ENCODE data around the gene PANK3. TPM values are rescaled to one million over a fixed set of nuclear protein-coding genes. Genes with fewer than 3 reads are reported as not detected.
"Not testable (repeated sequence)": the region's sequence is repeated elsewhere in the genome, so short reads cannot be mapped to it uniquely, and the experiment has no call there.

The PANK3 gene
- total RNA-seq, 1 donor from 2014 or later, result 26.3 TPM

- H3K27ac ChIP-seq (replicated peaks), result no peak overlapping the region
Observed at GRCh38 chr5:168583742-168584482, 4.7 kb upstream of the PANK3 start.

GRCh38 chr5:168580814-168581469 lies 1.8 kb upstream of the PANK3 start:
- H3K27me3 ChIP-seq (ENCODE audit: low read depth); H3K4me3 ChIP-seq; DNase-seq; intact Hi-C loops (cut with micrococcal nuclease); H3K9me3 ChIP-seq (replicated peaks); H3K27ac ChIP-seq (replicated peaks); H3K36me3 ChIP-seq: not testable (repeated sequence)
- H3K4me1 ChIP-seq, result peaks cover 42% of the 10 kb centered on the region

More at GRCh38 chr5:168583742-168584482, 4.7 kb upstream of the PANK3 start:
- no peaks in the 10 kb centered on the region for H3K9me3 ChIP-seq (replicated peaks)
- H3K4me1 ChIP-seq, result peaks cover 12% of the 10 kb centered on the region
- no peak overlapping the region for H3K4me3 ChIP-seq
- intact Hi-C loops (cut with micrococcal nuclease), result no loop called here
- no peaks in the 10 kb centered on the region for H3K36me3 ChIP-seq
- no peak for DNase-seq
- peaks cover 19% of the 10 kb centered on the region for H3K27me3 ChIP-seq (ENCODE audit: low read depth)
- no peak for TF ChIP-seq CTCF (IDR thresholded peaks at IDR 0.05; ENCODE audit: borderline replicate concordance)

GRCh38 chr5:168580227-168580508 lies 1.0 kb upstream of the PANK3 start:
- Histone ChIP-seq H3K27ac (replicated peaks) (peak overlapping the region; percentile 97), H3K9me3 (replicated peaks) (no peaks in the 10 kb centered on the region), H3K36me3 (no peaks in the 10 kb centered on the region), H3K4me1 (peaks cover 50% of the 10 kb centered on the region), H3K27me3 (ENCODE audit: low read depth) (no peaks in the 10 kb centered on the region), H3K4me3 (peak overlapping the region; percentile 97)
- no peak for TF ChIP-seq CTCF (IDR thresholded peaks at IDR 0.05; ENCODE audit: borderline replicate concordance)
- DNase-seq, result no peak
- intact Hi-C loops (cut with micrococcal nuclease), result no loop called here

- intact Hi-C loops (cut with micrococcal nuclease), result loop anchor here (10.0 kb wide), 1 partner anchor 85 kb away; no protein-coding TSS in a partner anchor
- Histone ChIP-seq H3K36me3 (no peaks in the 10 kb centered on the region), H3K4me1 (peaks cover 55% of the 10 kb centered on the region), H3K27me3 (ENCODE audit: low read depth) (no peaks in the 10 kb centered on the region), H3K27ac (replicated peaks) (peak overlapping the region; percentile 97), H3K4me3 (peak overlapping the region; percentile 97), H3K9me3 (replicated peaks) (no peaks in the 10 kb centered on the region)
- no peak for TF ChIP-seq CTCF (IDR thresholded peaks at IDR 0.05; ENCODE audit: borderline replicate concordance)
- peak; percentile 99 for DNase-seq
Observed at GRCh38 chr5:168579488-168580226, 489 bp upstream of the PANK3 start.

- no peak for TF ChIP-seq CTCF (IDR thresholded peaks at IDR 0.05; ENCODE audit: borderline replicate concordance)
- DNase-seq, result no peak
- H3K27ac ChIP-seq (replicated peaks), result peak overlapping the region; percentile 97
- intact Hi-C loops (cut with micrococcal nuclease), result loop anchor here (10.0 kb wide), 1 partner anchor 83 kb away; no protein-coding TSS in a partner anchor
- H3K9me3 ChIP-seq (replicated peaks), result no peaks in the 10 kb centered on the region
- H3K4me1 ChIP-seq, result peaks cover 57% of the 10 kb centered on the region
- H3K27me3 ChIP-seq (ENCODE audit: low read depth), result no peaks in the 10 kb centered on the region
- H3K4me3 ChIP-seq, result peak overlapping the region; percentile 97
- no peaks in the 10 kb centered on the region for H3K36me3 ChIP-seq
Observed at GRCh38 chr5:168578006-168578405, 1.2 kb downstream of the PANK3 start.
